AG10803 (cell line): ENCODE results near the gene ARF6.

ENCODE experiments used
- DNase-seq: peaks from one replicate; pipeline ENCODE4 v3.0.0; 2010; ENCODE audit warnings: low read depth
- H3K4me3 ChIP-seq: 2 replicates; pipeline ENCODE4 v1.5.1; 2011; ENCODE audit warnings: mild to moderate bottlenecking, low read length, control low read depth
- CTCF ChIP-seq: conservative IDR thresholded peaks from 2 replicates; pipeline ENCODE4 v1.5.1; 2011; ENCODE audit warnings: mild to moderate bottlenecking, low read length, control low read depth, inconsistent platforms

Gene ARF6

GRCh38 chr14:49879646-49880204, 13.2 kb upstream of the ARF6 start:
- DNase-seq = peak; percentile 59
- TF ChIP-seq CTCF = peak; percentile 71
- no peak overlapping the region for H3K4me3 ChIP-seq

GRCh38 chr14:49880267-49881064, 12.4 kb upstream of the ARF6 start:
- H3K4me3 ChIP-seq = no peak overlapping the region
- no peak for TF ChIP-seq CTCF
- no peak for DNase-seq

- no peak for TF ChIP-seq CTCF
- DNase-seq = no peak
- no peak overlapping the region for H3K4me3 ChIP-seq
Measured at GRCh38 chr14:49881350-49882001, 11.4 kb upstream of the ARF6 start.

GRCh38 chr14:49882826-49883694, 9.8 kb upstream of the ARF6 start:
- TF ChIP-seq CTCF = no peak
- DNase-seq = no peak
- no peak overlapping the region for H3K4me3 ChIP-seq

GRCh38 chr14:49886523-49886922, 6.4 kb upstream of the ARF6 start:
- no peak for DNase-seq

GRCh38 chr14:49888293-49888692, 4.6 kb upstream of the ARF6 start:
- H3K4me3 ChIP-seq = no peak overlapping the region
- no peak for DNase-seq
- no peak for TF ChIP-seq CTCF

More at GRCh38 chr14:49886523-49886922, 6.4 kb upstream of the ARF6 start:
- no peak overlapping the region for H3K4me3 ChIP-seq
- TF ChIP-seq CTCF = no peak
